ENCODE measurements around the gene HAAO. TPM values are rescaled to one million over a fixed set of nuclear protein-coding genes. Genes with fewer than 3 reads are reported as not detected.

The HAAO gene
- total RNA-seq, 1 experiment from 2014 or later, result not detected

- DNase-seq (ENCODE audit: low spot score), result no peak
These were observed 23.6 kb downstream of the HAAO start for GRCh38 chr2:42768706-42769256.

GRCh38 chr2:42767899-42768705, 24.3 kb downstream of the HAAO start:
- no peak for DNase-seq (ENCODE audit: low spot score)

- no peak for DNase-seq (ENCODE audit: low spot score)
These were observed 25.1 kb downstream of the HAAO start for GRCh38 chr2:42767080-42767898.

- DNase-seq (ENCODE audit: low spot score), result no peak
These were observed 26.7 kb downstream of the HAAO start for GRCh38 chr2:42765686-42766085.

- no peak for DNase-seq (ENCODE audit: low spot score)
These were observed 27.5 kb downstream of the HAAO start for GRCh38 chr2:42764901-42765300.

- no peak for DNase-seq (ENCODE audit: low spot score)
These were observed 28.3 kb downstream of the HAAO start, which contains the start of gene OXER1 for GRCh38 chr2:42764096-42764495. OXER1 (minus strand) TSS chr2:42764135; CDS start chr2:42764062, 73 bp downstream.

- no peak for DNase-seq (ENCODE audit: low spot score)
These were observed 29.3 kb downstream of the HAAO start for GRCh38 chr2:42762823-42763804.

- no peak for DNase-seq (ENCODE audit: low spot score)
These were observed 30.2 kb downstream of the HAAO start for GRCh38 chr2:42762155-42762554.

- no peak for DNase-seq (ENCODE audit: low spot score)
These were observed 30.8 kb downstream of the HAAO start for GRCh38 chr2:42761554-42761953.

GRCh38 chr2:42758751-42759150, 33.6 kb downstream of the HAAO start:
- DNase-seq (ENCODE audit: low spot score), result no peak

- DNase-seq (ENCODE audit: low spot score), result no peak
These were observed 34.2 kb downstream of the HAAO start for GRCh38 chr2:42757981-42758740.

- no peak for DNase-seq (ENCODE audit: low spot score)
These were observed 35.3 kb downstream of the HAAO start for GRCh38 chr2:42756966-42757513.

GRCh38 chr2:42756150-42756775, 36.1 kb downstream of the HAAO start:
- DNase-seq (ENCODE audit: low spot score), result no peak

- DNase-seq (ENCODE audit: low spot score), result no peak
These were observed 37.0 kb downstream of the HAAO start for GRCh38 chr2:42755191-42755880.

- DNase-seq (ENCODE audit: low spot score), result no peak
These were observed 37.6 kb downstream of the HAAO start for GRCh38 chr2:42754776-42755140.

GRCh38 chr2:42754021-42754775, 38.2 kb downstream of the HAAO start:
- no peak for DNase-seq (ENCODE audit: low spot score)

- no peak for DNase-seq (ENCODE audit: low spot score)
These were observed 39.3 kb downstream of the HAAO start for GRCh38 chr2:42752816-42753813.
